HG03060 (cell line): ENCODE data around the gene TANC2.

Experiments used
- ATAC-seq: cut with Tn5 transposase; IDR thresholded peaks from one replicate; pipeline ENCODE4 v1.9.1; 2021; ENCODE audit warnings: low read depth, moderate number of reproducible peaks; ENCODE audit not compliant: unreplicated experiment

Gene TANC2

DNA sequence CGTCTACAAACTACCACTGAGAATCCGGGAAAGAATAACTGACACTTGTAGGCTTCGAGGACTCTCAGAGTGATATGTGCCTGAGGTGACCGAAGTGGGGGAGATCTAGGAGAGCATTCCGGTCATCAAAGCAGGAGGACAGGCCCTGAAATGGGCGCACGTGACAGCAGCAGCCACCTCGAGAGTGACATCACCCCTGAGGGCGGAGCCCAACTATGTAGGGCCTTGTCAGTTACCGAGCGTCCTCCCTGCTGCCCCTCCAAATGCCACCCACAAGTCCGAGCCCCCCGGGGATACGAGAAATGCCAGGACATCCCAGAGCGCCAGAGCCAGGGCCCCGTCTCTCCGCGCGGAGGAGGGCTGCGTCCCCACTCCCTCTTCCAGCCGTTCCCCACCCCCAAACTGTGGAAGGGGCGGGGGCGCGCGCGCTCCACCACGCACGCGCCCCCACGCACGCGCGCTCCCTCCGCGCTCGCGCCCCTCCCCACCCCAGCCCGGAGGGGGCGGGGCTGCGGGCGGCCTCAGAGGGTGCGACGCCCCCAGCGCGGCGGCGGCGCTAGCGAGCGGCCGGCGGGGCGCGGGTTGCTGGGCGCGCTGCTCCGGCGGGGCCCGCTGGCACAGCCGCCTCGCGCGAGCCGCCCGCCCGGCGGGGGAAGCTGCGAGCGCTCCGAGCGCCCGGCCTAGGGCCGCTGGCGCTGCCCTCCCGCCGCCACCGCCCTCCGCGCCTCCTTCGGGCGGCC is at the start of gene TANC2:
Gene TANC2, plus strand, starts transcription at position 550 of the 740 bp plus-strand sequence. CDS start 43,325 bp downstream, outside the sequence.
- ATAC-seq, result no peak

- no peak for ATAC-seq
Measured at GRCh38 chr17:62916684-62917571, 49.1 kb upstream of the TANC2 start.

DNA sequence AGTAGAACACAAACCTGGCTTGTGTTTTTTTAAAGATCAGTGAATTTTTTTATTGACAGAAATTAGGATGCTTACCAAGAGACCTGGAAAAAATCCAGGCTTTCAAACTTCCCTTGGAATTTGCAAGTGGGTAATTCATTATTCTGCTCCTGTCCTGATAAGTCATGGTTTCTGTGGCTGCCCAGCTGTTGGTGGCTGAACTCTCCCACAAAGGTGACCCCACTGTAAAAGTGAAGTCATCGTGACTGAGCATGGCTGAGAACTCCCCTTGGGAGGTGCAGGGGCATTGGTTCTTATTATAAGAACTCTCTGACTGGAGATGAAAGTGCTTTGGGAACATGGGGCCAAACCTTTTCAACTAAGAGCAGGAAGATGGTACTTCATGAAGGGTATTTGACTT is 46.6 kb upstream of the TANC2 start:
- ATAC-seq, result no peak

DNA sequence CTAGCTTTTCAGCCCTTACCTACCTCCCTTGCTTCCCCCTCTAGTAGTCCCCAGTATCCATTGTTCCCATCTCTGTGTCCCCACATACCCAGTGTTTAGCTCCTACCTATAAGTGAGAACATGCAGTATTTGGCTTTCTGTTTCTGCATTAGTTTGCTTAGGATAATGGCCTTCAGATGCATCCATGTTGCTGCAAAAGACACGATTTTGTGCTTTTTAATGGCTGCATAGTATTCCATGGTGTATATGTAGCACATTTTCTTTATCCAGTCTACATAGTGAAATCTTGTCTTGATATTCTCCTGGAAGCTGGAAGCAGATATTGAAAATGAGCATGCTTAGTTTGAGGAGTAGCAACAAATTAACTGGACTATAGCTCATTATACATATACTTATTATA is 45.7 kb upstream of the TANC2 start:
- no peak for ATAC-seq

DNA sequence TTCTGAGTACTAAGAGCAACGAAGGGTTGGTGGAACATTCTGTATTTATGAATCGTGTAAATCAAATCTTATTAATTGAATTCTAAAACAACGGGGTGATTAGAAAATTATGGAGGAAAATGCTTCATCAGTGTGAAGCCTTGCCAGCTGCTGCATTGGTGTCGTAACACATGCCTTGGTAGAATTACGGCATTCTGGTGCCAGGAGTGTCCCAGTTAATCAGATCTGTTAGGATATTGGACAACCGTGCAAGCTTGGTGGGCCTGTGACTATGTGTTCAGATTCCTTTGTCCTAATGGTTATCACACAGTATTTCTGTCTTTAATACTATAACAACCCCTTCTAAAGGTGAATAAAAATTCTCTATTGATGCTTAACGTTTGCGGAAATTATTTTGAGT is 44.2 kb upstream of the TANC2 start:
- ATAC-seq, result no peak

GRCh38 chr17:62923258-62924150 is 42.5 kb upstream of the TANC2 start:
- ATAC-seq, result no peak

- ATAC-seq, result no peak
Measured at GRCh38 chr17:62925267-62925836, 40.7 kb upstream of the TANC2 start.

DNA sequence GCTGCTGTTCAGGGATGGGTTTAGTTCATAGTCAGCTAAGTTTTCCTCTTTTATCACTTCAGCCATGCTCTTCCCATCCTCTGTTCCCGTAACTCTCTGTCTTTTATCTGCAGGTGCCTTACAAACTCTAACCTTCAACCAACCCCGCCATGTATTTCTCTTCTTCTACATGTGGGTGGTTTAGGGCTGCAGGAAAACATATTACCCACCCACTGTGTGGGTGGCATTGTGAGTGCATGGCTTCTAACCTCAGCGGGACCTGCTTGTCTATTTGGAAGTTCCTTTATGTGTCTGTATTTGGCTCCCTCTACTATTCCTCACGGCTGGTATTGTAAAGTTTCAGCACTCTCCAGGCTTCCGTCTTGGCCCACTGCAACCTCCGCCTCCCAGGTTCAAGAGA is 39.0 kb upstream of the TANC2 start:
- ATAC-seq, result no peak

- no peak for ATAC-seq
Measured at GRCh38 chr17:62929320-62929719, 36.7 kb upstream of the TANC2 start.

GRCh38 chr17:62931101-62931500 is 34.9 kb upstream of the TANC2 start:
- no peak for ATAC-seq

DNA sequence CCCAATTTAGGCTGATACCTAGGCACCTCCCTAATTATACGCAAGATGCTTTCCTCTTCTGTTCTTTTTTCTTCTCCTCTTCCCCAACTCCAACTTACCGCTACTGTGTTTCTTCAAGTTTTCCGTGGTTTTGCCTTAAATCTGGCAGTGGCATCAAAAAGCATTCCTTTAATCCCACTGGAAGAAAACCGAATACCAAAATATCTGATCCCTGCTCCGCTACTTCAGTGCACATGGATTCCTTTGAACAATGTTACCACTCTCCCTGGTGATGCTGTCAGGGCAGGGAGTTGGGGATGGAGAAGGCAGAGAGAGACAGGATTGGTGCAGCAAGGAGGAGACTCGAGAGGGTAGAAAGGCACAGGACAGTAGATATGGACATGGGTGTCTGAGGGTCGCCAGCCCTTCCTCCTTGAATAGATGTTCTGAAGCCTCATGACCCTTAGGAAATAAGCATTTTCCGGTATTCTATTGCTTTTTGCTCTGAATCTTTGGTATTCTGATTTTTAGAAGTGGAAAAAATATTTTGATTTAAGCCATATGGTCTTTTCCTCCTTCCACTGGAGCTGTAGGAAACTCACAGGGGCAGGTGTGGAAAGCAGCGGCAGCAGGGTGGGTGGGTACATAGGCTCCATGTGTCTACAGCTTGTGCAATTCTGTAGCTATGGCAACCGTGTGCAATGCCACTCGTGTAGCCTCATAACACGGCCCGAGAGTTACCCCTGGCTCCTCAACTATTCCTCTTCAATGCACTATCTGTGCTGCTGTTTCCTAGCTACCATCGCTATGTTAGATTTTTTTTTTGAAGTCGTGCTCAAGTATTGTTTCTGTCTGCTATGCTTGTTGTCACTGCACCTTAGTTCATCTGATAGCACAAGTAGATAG is 32.3 kb upstream of the TANC2 start:
- no peak for ATAC-seq

DNA sequence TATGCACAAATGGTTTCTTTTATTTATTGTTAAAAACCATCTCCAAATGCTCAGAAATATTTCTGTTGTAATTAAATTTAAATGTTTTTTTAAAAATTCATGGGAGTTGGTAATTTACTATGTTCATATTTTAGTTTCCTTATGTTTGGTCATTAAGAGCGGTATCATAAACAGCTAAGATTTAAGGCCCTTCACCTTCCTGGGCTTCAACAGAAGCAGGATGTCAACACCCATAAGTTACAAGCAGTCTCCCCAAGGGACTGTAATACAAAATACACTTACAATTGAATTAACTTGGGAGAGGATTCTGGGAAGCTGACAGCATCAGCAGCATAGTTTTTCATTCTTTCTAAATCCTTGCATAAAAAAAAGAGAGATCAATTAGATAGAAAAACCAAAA is 30.9 kb upstream of the TANC2 start:
- no peak for ATAC-seq

GRCh38 chr17:62935523-62935922 is 30.5 kb upstream of the TANC2 start:
- no peak for ATAC-seq

DNA sequence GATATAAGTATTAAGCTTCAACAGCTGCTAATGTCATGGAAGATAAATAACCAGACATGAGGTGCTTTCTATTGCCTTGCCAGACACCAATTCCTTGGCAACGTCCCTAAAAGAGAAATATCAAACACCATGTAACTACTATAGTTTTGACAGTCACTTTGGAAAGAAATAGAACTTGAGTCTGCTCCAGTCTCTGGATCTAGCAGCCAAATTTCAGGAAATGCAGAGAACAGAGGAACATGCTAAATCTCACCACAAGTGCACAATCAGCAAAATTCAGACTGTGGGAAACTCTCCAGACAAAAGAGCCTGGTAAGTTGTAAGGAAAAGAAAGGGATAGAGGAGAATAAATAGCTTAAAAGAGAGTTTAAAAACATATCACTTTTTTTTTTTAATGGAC is 28.4 kb upstream of the TANC2 start:
- no peak for ATAC-seq

GRCh38 chr17:62941358-62941991 is 24.6 kb upstream of the TANC2 start:
- no peak for ATAC-seq

- no peak for ATAC-seq
Measured at GRCh38 chr17:62948370-62948769, 17.7 kb upstream of the TANC2 start.

DNA sequence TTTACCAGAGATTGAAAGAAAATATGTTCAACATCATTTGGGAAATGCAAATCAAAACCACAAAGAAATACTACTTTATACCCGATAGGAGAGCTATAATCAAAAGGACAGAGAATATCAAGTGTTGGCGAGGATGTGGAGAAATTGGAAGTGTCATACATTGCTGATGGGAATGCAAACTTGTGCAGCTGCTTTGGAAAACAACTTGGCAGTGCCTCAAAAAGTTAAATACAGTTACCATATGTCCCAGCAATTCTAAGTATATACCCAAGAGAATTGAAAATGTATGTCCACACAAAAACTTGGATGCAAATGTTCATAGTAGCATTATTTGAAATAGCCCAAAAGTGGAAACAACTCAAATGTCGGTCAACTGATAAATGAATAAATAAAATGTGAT is 17.0 kb upstream of the TANC2 start:
- ATAC-seq, result no peak

DNA sequence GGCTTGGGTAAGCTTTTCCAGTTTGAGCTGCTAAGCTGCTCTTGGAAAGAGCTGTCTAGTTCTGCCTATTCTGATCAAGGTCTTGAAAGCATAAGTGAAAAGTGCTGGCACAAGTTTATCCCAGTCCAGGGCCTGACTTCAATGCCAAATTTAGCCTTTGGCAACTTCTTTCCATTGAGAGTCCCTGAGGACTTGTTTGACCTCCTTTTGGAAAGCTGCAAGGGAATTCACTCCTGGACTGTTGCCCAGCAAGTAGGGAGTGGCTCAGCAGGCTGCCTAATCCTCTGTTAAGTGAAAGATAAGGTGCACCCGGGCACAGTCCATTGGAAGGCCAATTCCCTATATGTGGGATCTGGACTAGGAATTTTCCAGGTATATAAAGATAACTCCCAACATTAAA is 16.0 kb upstream of the TANC2 start:
- ATAC-seq, result no peak

DNA sequence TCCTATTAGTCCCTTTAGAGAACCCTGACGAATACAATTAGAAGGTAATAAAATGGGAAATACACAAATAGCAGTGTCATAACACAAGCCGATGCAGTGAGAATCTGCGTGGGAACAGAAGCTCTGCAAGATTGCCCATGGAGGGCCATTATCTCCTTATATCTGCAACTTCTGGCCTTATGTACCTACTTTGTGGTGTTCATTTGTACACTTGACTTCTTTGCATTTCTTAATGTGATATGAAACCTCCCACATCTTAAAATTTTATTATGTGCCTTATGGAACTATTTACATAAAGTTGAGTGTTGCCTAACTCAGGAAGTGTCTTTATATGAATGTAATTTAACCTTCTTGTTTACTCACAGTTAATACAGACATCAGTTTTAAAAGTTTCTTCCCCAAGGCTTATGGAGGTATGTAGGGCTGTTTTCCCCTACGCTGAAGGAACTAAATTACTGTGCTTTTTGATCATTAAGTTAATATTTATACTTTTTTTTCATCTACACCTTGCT is 10.1 kb upstream of the TANC2 start:
- no peak for ATAC-seq
